ENCODE data around the gene CTR9.

Gene CTR9

GRCh38 chr11:10750838-10751580 is at the start of gene CTR9:
TSS of gene CTR9 (plus strand) at chr11:10751246. CDS start at chr11:10751413, 167 bp downstream.
- DNase-seq = peak; percentile 89

GRCh38 chr11:10701982-10702381 is 49.1 kb upstream of the CTR9 start:
- no peak for DNase-seq

- no peak for DNase-seq
These were observed 42.9 kb upstream of the CTR9 start for GRCh38 chr11:10708131-10708530.

- no peak for DNase-seq
These were observed 41.6 kb upstream of the CTR9 start for GRCh38 chr11:10709299-10710086.

- no peak for DNase-seq
These were observed 35.5 kb upstream of the CTR9 start for GRCh38 chr11:10715571-10715970.

- no peak for DNase-seq
These were observed 34.9 kb upstream of the CTR9 start for GRCh38 chr11:10716122-10716521.

GRCh38 chr11:10716543-10717259 is 34.3 kb upstream of the CTR9 start:
- DNase-seq = no peak

GRCh38 chr11:10719616-10720015 is 31.4 kb upstream of the CTR9 start:
- no peak for DNase-seq

GRCh38 chr11:10720881-10721376 is 30.1 kb upstream of the CTR9 start:
- DNase-seq = no peak

- no peak for DNase-seq
These were observed 28.7 kb upstream of the CTR9 start for GRCh38 chr11:10722307-10722706.

GRCh38 chr11:10725114-10725906 is 25.7 kb upstream of the CTR9 start:
- DNase-seq = no peak

GRCh38 chr11:10725907-10726253 is 25.2 kb upstream of the CTR9 start:
- no peak for DNase-seq

GRCh38 chr11:10727146-10727851 is 23.7 kb upstream of the CTR9 start:
- DNase-seq = no peak

- DNase-seq = no peak
These were observed 22.9 kb upstream of the CTR9 start for GRCh38 chr11:10728154-10728553.

- no peak for DNase-seq
These were observed 22.1 kb upstream of the CTR9 start for GRCh38 chr11:10728789-10729472.

GRCh38 chr11:10730151-10730550 is 20.9 kb upstream of the CTR9 start:
- no peak for DNase-seq

- no peak for DNase-seq
These were observed 19.9 kb upstream of the CTR9 start for GRCh38 chr11:10731064-10731680.

GRCh38 chr11:10735481-10736475 is 15.3 kb upstream of the CTR9 start:
- peak; percentile 83 for DNase-seq

GRCh38 chr11:10742460-10743208 is 8.4 kb upstream of the CTR9 start:
- no peak for DNase-seq
